Right hindlimb (tissue), 1 donor: ENCODE measurements around the gene MSI2.
"Not testable (repeated sequence)": the region's sequence is repeated elsewhere in the genome, so short reads cannot be mapped to it uniquely, and the experiment has no call there.

Experiments
- DNase-seq: peaks from one replicate; pipeline ENCODE4 v3.0.0-alpha.2; 2018

MSI2 gene

GRCh38 chr17:57294101-57294500, 37.8 kb downstream of the MSI2 start:
- no peak for DNase-seq

- no peak for DNase-seq
Observed at GRCh38 chr17:57294629-57295501, 38.5 kb downstream of the MSI2 start.

- no peak for DNase-seq
Observed at GRCh38 chr17:57295526-57296023, 39.3 kb downstream of the MSI2 start.

- no peak for DNase-seq
Observed at GRCh38 chr17:57296231-57296630, 39.9 kb downstream of the MSI2 start.

- no peak for DNase-seq
Observed at GRCh38 chr17:57299176-57299575, 42.9 kb downstream of the MSI2 start.

GRCh38 chr17:57300592-57300991, 44.3 kb downstream of the MSI2 start:
- not testable (repeated sequence) for DNase-seq

GRCh38 chr17:57302690-57303465, 46.6 kb downstream of the MSI2 start:
- DNase-seq, result no peak

GRCh38 chr17:57305144-57305728, 48.9 kb downstream of the MSI2 start:
- DNase-seq, result no peak

GRCh38 chr17:57305908-57306504, 49.7 kb downstream of the MSI2 start:
- DNase-seq, result no peak

- DNase-seq, result no peak
Observed at GRCh38 chr17:57308543-57309186, 52.3 kb downstream of the MSI2 start.

GRCh38 chr17:57309479-57309878, 53.2 kb downstream of the MSI2 start:
- no peak for DNase-seq

GRCh38 chr17:57311281-57312216, 55.2 kb downstream of the MSI2 start:
- no peak for DNase-seq

GRCh38 chr17:57312242-57312641, 55.9 kb downstream of the MSI2 start:
- no peak for DNase-seq

- no peak for DNase-seq
Observed at GRCh38 chr17:57313097-57313835, 56.9 kb downstream of the MSI2 start.

GRCh38 chr17:57315061-57316015, 59.0 kb downstream of the MSI2 start:
- no peak for DNase-seq

- no peak for DNase-seq
Observed at GRCh38 chr17:57316361-57316760, 60.0 kb downstream of the MSI2 start.

GRCh38 chr17:57317079-57317478, 60.8 kb downstream of the MSI2 start:
- DNase-seq, result no peak

GRCh38 chr17:57318913-57319312, 62.6 kb downstream of the MSI2 start:
- no peak for DNase-seq

GRCh38 chr17:57319806-57320205, 63.5 kb downstream of the MSI2 start:
- no peak for DNase-seq
